Measurements from ENCODE around the gene FIGNL2.

- TF ChIP-seq EZH2 (IDR thresholded peaks at IDR 0.05; ENCODE audit: insufficient read depth, poor library complexity, severe bottlenecking) (no peak), EZH2phosphoT487 (IDR thresholded peaks at IDR 0.05; ENCODE audit: insufficient read depth, low read depth) (no peak)
Measured at GRCh38 chr12:51851413-51852124, 3.1 kb upstream of the FIGNL2 start.
